Left forelimb (tissue), 1 donor: ENCODE results near the gene R3HDM4.
"Not testable (repeated sequence)": the region's sequence is repeated elsewhere in the genome, so short reads cannot be mapped to it uniquely, and the experiment has no call there.

Experiments used
- DNase-seq: peaks from one replicate; pipeline ENCODE4 v3.0.0-alpha.2; 2018; ENCODE audit warnings: low spot score

The R3HDM4 gene

DNA sequence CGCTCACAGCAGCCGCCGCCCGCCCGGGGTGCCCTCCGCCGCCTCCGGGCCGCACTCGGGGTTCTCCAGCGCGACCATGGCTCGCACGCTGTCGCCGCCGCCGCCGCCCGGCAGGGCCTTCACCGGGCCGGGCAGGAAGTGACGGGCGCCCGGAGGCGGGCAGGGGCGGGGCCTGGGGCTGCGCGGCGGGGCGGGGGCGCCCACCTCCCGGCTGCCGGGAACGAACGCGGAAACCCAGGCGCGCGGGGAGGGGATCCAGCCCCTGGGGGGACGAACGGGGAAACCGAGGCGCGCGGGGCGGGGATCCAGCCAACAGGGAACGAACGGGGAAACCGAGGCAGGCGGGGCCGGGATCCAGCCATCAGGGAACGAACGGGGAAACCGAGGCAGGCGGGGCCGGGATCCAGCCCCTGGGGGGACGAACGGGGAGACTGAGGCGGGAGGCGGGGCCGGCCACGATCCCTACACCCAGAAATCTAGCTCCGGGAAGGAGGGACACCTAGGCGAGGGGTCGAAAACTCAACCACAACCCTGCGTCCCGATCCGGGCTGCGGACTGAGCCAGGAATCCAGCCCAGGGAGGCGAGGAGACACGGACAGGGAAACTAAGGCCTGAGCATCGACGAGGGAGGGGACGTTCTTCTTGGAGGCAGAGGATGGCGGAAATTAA is at the start of gene R3HDM4:
Gene R3HDM4 (minus strand): TSS at position 140 of the 669 bp plus-strand sequence. CDS start 62 bp downstream, at position 78.
- peak; percentile 89 for DNase-seq

DNA sequence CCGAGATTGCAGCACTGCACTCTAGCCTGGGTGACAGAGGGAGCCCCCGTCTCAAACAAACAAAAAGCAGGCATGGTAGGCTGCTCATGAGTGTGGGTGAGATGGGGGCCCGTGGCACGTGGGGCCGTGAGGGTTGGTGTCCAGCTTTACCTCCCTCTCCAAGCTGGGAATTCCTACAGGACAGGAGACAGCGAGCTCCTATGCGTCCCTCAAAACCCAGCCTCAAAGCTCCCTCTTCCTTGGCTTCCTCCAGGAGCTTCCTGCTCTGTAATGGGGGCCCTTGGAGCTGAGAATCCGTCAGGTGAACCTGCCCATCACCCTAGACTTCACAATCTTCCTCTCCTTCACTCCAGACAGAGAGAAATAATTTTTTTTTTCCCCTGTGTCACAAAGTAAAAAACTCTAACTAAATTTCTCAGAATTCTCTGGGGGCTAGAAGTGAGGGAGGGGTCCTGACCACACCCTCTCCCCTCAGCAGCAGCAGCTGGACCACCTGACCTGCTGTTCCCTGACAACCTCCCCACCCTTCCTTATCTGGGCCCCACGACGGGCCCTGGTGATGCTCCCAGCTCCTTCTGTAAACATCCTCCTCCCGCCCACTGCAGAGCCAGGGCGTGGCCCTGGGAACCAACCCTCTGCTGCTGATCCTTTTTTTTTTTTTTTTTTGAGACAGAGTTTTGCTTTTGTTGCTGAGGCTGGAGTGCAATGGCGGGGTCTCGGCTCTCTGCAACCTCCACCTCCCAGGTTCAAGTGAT is 49.0 kb upstream of the R3HDM4 start:
- DNase-seq, result no peak

DNA sequence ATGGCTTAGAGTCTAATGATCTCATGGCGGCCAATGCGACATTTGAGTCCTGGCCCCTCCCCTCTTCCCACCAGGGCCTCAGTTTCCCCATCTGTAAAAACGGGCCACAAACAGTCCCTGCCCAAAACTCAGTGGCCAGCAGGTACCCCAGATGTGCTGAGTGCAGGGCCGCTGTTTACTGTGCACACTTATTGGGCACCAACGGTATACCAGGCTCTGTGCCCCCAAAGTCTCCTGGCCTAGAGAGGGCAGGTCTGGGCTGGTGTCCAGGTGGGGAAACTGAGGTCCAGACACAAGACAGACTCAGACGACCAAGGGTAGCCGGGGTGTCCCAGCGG is 47.6 kb upstream of the R3HDM4 start:
- DNase-seq, result no peak

DNA sequence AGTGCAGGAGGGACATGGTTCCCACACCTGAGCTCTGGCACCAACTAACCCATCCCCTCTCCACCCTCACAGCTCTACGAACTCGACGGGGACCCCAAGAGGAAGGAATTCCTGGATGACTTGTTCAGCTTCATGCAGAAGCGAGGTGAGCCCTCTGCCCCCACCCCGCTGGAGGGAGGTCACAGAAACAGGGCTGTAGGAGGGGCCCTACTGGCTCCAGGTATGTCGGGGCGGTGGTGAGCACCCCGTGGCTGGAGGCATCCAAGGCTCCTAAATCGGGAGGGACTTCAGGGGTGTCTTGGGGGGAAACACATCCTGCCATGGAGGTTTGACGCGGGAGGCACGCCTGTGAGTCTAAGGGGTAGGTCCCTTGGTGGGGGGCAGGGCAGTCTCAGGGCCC is 47.0 kb upstream of the R3HDM4 start:
- DNase-seq, result no peak

DNA sequence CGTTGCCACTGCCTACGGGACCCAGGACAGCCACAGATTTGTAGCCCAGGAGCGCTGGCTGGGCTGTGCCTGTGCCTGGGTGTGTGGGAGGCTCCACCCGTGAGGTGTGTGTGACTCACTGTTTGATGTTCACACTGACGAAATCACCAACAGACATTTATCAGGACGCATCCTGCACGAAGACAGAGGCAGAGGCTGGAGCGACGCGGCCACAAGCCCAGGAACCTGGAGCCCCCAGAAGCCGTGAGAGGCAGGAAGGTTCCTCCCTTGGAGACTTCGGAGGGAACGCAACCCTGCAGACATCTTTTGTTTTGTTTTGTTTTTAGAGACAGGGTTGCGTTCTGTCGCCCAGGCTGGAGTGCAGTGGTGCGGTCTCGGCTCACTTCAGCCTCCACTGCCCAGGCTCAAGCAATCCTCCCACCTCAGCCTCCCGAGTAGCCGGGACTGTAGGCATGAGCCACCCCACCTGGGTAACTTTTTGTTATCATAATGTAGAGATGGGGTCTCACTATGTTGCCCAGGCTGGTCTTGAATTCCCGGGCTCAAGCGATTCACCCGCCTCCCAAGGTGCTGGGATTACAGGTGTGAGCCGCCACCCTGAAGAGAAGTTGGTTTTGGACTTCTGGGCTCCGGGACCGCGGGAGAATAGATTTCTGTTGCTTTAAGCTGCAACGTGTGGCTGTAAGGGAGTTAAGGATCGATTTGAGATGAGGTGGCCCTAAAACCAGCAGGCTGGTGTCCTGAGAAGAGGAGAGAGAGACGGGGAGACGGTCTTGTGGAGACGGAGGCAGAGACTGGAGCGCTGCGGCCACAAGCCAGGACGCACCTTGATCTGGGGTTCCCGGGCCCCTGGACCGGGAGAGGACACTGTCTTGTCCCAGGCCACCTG is 46.2 kb upstream of the R3HDM4 start:
- DNase-seq, result no peak

DNA sequence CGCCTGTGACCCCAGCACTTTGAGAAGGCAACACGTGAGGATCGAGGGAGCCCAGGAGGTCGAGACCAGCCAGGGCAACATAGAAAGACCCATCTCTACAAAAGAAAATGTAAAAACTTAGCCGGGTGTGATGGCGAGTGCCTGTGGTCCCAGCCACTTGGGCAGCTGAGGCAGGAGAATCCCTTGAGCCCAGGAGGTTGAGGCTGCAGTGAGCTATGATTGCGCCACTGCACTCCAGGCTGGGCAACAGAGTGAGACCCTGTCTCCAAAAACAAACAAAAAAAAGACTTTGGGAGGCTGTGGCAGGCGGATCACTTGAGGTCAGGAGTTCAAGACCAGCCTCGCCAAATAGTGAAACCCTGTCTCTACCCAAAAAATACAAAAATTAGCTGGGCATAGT is 44.6 kb upstream of the R3HDM4 start:
- DNase-seq, result not testable (repeated sequence)

DNA sequence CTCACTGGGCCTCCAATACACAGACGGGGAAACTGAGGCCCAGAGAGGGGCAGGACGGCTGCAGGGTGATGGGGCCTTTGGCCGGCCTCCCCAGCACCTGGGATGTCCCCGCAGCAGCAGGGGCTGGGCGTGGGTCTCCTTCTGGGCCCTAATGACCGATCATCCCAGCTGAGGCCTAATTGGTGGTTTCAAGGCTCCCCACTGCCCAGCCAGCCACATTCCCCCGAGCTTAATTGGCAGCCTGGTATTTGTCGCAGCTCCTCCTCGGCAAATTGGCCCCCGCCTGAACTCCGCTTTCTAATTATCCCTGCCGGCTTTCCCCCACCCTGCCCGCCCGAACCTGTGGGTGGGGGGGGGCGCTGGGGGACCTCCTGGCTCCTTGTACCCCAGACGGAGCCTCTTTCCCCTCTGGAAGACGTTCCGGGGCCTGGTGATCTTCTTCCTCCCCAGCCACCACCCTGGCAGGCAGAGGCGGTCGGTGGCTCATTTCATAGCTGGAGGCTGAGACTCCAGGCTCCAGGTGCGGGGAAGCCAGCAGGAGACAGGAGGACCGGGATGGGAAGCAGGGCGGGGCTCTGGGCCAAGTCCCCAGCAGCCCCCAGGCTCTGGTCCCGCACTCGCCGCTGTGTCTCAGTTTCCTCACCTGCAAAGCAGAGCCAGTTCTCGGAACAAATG is 43.9 kb upstream of the R3HDM4 start:
- no peak for DNase-seq

DNA sequence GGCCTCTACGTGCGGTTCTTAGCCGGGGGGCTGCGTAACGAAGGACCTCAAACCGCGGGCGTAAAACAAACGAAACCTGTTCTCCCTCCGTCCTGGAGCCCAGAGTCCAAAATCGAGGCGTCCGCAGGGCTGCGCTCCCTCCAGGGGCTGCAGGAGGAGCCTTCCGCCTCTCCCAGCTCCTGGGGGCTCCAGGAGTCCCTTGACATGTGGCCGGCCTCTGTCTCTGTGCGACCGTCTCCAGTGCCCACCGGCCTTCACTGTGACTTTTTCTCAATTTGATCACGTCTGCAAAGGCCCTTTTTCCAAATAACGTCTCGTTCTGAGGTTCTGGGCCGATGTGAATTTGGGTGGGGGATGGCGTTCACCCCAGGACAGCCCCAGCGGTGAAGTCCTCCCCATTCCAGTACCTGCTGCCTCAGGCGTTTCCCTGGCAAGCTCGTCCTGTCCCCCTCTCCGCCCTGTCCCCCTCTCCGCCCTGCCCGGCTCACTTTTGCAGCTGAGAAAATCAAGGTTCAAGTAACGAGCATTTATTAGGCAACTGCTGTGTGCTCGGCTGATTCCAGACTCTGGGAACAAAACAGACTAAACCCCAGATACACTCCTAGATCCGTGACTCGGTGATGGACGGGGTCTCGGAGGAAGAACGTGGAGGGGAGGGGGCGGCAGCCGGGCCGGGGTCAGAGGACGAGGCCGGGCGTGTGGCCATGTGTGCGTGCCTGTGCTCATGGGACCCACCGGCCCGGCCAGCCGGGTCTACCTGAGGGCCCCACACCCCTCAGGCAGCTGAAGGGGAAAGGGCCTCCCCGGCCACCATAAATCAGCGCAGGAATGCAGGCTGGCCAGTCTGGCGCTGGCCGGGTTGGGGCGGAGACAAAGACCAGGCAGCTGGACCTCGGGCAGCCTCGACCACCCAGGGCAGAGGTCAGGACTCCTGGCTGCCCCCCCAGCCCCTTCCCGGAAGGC is 43.1 kb upstream of the R3HDM4 start:
- DNase-seq, result no peak

DNA sequence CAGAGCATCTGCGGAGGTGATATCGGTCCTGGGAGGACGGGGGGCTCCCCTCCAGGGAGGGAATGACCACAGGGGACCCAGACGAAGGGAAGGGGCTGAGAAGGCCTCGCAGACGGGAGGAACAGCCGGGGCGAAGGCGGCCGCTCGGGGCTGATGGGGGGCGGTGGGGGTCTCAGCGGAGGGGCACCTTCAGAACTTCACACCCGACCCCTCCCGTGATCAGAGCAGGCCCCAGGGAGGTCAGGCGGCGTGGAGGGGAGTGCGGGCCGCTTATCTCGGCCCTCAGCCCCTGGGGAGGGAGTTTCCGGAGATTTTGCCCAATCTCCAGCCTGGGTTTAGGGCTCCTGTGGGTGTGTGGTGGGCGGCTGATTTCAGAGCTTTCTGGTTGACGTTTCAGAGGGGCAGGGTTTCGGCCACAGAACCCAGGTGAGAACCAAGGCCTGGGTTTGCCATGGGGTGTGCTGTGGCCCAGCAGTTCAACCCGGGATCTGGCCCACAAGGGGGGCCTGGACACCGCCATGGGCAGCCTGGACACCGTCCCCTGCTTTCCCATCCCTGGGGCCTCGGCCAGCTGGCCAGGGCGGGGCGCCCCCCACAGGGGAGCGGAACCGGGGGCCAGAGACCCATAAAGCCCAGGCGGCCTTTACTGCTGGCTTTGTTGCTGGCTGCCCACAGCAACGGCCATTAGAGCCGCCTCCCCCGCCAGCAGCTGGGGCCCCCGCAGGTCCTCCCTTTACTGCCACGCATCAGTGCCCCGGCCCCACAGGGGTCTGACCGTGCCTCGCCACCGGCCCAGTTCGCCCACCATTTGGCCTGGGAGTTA is 41.9 kb upstream of the R3HDM4 start:
- DNase-seq, result no peak

DNA sequence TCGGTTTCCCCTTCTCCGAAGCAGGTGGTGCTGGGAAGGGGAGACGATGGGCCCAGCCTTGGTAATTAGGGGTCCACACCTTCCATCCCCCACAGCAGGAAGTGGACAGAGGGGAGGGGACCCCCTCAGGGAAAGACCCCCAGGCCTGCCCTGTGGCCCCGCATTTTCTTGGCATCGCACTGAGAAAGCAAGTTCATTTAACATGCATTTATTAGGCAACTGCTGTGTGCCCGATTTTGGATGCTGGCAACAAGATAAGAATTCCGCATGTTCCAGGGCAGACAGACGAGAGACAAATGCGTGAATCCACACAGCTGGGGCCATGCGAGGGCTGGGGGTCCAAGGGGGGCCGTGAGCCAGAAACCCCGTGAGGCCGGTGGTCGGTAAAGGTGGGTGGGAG is 41.3 kb upstream of the R3HDM4 start:
- DNase-seq, result no peak

DNA sequence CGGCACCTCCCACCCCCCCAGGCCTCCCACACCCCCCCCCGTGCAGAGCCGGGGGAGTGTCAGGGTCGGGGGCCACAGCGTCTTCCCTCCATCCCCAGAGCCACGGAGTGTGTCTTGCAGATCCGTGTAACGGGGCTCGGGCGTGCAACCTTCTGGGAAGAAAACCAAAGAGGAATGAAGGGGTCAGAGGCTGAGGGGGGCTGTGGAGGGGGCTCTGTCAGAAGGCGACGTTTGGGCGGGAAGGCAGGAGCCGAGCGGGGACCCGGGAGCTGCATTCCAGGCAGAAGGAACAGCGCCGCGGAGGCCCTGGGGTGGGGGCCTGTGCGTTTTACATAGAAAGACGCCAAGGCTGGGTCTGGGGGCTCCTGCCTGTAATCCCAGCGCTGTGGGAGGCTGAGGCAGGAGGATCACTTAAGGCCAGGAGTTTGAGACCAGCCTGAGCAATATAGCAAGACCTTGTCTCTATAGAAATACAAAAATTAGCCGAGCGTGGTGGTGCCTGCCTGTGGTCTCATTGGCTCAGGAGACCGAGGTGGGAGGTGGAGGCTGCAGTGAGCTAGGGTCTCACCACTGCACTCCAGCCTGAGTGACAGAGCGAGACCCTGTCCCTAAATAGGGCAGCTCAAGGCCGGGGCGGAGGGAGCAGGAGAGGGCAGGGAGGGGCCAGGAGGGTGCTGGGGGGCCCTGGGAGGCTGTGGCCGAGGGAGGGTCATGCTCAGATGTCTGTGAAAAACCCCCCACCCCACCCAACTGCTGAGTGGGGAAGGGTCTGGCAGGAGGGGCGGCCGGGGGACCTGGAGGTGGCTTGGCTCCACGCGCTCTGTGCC is 40.6 kb upstream of the R3HDM4 start:
- no peak for DNase-seq

DNA sequence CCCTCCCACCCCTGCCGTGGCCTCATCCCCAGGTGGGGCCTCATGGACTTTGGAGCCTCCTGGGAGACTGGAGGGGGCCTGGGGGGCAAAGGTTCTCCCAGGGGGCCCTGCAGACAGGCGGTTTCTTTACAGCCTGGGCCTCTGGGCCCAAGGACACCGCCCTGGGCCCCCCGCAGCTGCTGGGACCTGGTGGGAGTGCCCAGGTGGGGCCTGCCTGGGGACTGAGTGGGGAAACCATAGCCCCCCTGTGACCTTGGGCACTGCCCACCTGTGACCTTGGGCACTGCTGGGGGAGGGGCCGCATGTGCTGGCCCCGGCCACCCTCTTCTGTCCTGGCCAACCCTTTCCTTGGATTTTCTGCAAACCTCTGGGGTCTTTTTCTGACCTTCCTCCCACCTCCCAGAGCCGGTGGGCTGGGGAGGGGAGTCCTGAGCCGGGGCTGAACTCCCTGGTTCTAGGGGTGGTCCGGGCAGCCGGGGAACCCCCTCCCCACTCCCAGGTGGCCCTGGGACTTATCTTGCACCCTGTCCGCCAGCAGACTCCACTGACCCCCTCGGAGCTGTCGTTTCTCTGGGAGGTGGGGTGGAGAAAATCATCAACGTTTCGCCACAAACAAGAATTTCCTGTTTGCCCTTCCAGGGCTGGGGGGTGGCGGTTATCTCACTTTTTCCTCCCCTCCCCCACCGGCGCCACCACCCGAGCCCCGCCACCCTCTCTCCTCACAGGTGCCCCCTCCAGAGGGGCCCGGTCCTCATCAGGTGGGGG is 39.8 kb upstream of the R3HDM4 start:
- no peak for DNase-seq

DNA sequence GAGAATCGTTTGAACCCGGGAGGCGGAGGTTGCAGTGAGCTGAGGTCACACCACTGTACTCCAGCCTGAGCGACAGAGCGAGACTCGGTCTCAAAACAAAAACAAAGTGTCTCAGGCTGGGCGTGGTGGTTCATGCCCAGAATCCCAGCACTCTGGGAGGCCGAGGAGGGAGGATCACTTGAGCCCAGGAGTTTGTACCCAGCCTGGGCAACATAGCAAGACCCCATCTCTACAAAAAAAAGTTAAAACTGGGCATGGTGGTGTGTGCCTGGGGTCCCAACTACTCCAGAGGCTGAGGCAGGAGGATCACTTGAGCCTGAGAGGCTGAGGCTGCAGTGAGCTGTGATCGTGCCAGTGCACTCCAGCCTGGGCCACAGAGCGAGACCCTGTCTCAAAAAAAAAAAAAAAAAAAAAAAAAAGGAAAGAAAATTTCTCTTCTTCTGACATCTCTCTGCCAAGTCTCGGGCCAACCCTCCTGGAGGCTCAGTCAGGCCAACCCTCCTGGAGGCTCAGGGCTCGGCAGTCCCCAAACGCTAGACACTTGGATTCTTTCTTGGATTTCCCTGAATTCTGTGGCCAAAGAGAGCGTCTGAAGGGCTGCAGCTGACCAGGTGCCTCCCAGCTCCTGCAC is 39.1 kb upstream of the R3HDM4 start:
- DNase-seq, result no peak

DNA sequence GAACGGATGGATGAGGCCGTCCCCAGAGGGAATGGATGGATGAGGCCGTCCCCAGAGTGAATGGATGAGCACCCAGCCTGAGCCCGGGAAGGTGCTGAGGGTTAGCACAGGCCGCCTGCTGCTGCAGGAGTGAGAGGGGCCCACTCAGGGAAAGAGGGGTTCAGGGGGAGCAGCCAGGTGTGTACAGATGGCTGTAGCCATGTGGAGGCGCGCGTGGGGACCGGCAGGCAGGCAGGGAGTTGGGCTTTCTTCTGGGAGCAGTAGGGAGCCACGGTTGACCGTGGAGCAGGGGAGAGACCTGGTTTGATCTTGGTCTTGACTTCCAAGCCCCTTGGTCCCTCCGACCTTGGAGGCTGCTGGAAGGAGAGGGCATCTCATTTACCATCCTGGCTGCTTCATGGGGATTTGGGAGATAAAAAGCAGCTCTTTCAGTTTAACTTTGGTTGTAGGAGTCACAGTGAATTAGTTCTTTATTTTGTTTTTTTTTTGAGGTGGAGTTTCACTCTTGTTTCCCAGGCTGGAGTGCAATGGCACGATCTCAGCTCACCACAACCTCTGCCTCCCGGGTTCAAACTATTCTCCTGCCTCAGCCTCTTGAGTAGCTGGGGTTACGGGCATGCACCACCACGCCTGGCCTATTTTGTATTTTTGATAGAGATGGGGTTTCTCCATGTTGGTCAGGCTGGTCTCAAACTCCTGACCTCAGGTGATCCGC is 37.5 kb upstream of the R3HDM4 start:
- DNase-seq, result no peak

DNA sequence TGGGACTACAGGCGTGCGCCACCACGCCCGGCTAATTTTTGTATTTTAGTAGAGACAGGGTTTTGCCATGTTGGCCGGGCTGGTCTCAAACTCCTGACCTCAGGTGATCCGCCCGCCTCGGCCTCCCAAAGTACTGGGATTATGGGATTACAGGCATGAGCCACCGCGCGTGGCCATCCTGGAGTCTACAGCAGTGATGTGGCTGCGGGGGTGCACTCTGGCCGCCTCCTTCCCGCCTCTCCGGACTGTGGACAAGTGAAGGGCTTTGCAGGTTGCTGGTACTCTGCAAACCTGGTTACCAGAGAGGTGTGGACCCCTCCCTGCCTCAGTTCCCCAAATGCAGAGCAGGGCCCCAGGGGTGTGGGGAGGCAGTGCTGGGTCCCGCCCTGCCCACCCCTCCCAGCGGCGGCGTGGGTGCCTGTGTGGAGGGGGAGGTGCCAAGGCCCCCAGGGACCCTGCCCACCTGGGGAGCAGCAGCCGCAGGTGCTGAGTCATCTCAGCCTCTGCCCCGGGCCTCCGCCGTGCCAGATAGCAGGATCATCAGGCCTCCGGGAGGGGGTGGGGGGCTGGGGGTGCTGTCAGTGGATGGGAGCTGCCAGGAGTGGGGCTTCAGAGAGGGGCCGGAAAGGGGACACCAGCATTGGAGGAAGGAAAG is 36.0 kb upstream of the R3HDM4 start:
- DNase-seq, result no peak

DNA sequence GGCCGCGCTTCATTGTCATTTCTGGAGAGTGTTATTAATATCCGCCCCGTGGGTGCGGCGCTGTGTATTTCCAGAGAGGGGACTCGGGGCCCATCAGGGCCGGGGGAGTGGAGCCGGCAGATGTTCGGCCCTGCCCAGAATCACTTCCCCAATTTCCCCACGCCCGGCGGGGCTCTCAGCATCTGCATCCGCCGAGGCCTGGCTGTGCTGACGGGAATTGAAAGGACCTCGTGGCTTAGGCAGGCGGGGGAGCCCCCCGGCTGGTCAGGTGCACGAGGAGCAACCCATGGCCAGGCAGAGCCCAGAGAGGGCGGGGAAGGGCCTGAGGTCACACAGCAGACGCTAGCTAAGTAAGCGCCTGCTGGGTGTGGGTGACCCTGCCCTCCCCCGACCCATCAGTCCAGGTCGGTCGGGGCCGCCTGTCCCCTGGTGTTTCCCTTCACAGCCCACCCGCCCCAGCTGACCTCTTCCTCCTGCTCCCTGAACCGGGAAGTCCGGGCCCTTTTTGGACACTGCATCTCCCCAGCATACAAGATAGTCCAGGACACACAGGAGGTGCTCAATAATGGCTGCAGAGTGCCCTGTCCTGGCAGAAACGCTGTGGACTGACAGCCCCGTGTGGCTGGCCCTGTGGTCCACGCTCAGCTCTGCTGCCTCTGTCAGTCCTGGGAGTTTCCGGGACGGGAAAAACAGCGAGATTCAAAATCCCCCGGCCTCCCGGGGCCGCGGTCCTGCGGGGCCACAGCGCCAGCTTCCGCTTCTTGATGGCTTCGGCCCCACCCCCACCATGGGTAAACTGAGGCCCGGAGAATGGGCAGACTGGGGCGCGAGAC is 34.9 kb upstream of the R3HDM4 start:
- DNase-seq, result no peak
